HEK293 (cell line): ENCODE measurements around the gene TRAPPC3L.

Source experiments
- CTCF ChIA-PET: fragments of 350-600 bp; formaldehyde crosslinking; extraction: SDS; loops from one replicate; lab custom pipeline; 2021; ENCODE audit warnings: antibody characterized with exemption; lab: Yijun Ruan, JAX
- POLR2A ChIA-PET: fragments of 300-600 bp; formaldehyde crosslinking; extraction: SDS; loops from one replicate; lab custom pipeline; 2020; ENCODE audit warnings: antibody characterized with exemption, inconsistent platforms; lab: Yijun Ruan, JAX
- H3K27ac ChIP-seq: fragments of 200-500 bp; sonication (Bioruptor generic); 2 replicates; pipeline ENCODE4 v1.5.1; 2014; ENCODE audit warnings: low read depth, low read length, control low read depth, inconsistent platforms; ENCODE audit errors: extremely low read depth
- H3K36me3 ChIP-seq, 2 experiments: fragments of 200-500 bp in 1 of 2; sonication (Bioruptor generic) in 1 of 2; 1 replicate in 1 of 2; 2 replicates in 1 of 2; pipeline ENCODE4 v1.5.1; 2014 to 2017; ENCODE audit warnings: inconsistent platforms in 2 of 2, low read length in 2 of 2; ENCODE audit not compliant: control insufficient read depth in 2 of 2, insufficient read depth in 1 of 2
- H3K4me1 ChIP-seq: fragments of 200-500 bp; sonication (Bioruptor generic); 2 replicates; pipeline ENCODE4 v1.5.1; 2014; ENCODE audit warnings: mild to moderate bottlenecking, low read length, inconsistent platforms; ENCODE audit not compliant: control insufficient read depth, insufficient read depth
- H3K4me3 ChIP-seq: 2 replicates; pipeline ENCODE4 v1.5.1; 2011; ENCODE audit warnings: low read depth, mild to moderate bottlenecking, control low read depth, low read length, moderate library complexity
- H3K9me3 ChIP-seq: fragments of 200-500 bp; sonication (Bioruptor generic); 2 replicates; pipeline ENCODE4 v1.5.1; 2014; ENCODE audit warnings: low read depth, low read length, inconsistent platforms; ENCODE audit not compliant: control insufficient read depth, insufficient read depth
- GFI1B ChIP-seq: fragments of 450-650 bp; formaldehyde crosslinking; IDR thresholded peaks from 2 replicates; pipeline ENCODE4 v1.5.1; 2016; ENCODE audit warnings: missing biosample characterization, missing genetic modification characterization
- GLIS2 ChIP-seq: fragments of 450-650 bp; formaldehyde crosslinking; IDR thresholded peaks from 2 replicates; pipeline ENCODE4 v1.5.1; 2016; ENCODE audit warnings: missing biosample characterization, missing genetic modification characterization
- MEIS1 ChIP-seq: sonication (generic); formaldehyde crosslinking; IDR thresholded peaks from 2 replicates; pipeline ENCODE4 v1.8.1; 2022; ENCODE audit warnings: missing genetic modification reagents, mild to moderate bottlenecking, borderline replicate concordance
- PRDM1 ChIP-seq: fragments of 450-650 bp; formaldehyde crosslinking; IDR thresholded peaks from 2 replicates; pipeline ENCODE4; 2016; ENCODE audit warnings: missing biosample characterization, missing genetic modification characterization
- SCRT2 ChIP-seq: fragments of 450-650 bp; formaldehyde crosslinking; IDR thresholded peaks from 2 replicates; pipeline ENCODE4 v1.5.1; 2016; ENCODE audit warnings: missing biosample characterization, missing genetic modification characterization
- SP7 ChIP-seq: fragments of 450-650 bp; formaldehyde crosslinking; IDR thresholded peaks from 2 replicates; pipeline ENCODE4 v1.5.1; 2016; ENCODE audit warnings: missing biosample characterization, missing genetic modification characterization
- WT1 ChIP-seq: fragments of 450-650 bp; formaldehyde crosslinking; IDR thresholded peaks from 2 replicates; pipeline ENCODE4 v1.5.1; 2016; ENCODE audit warnings: missing biosample characterization, missing genetic modification characterization
- ZFHX2 ChIP-seq: fragments of 450-650 bp; formaldehyde crosslinking; conservative IDR thresholded peaks from 2 replicates; pipeline ENCODE4 v1.5.1; 2016; ENCODE audit warnings: missing biosample characterization, missing genetic modification characterization
- ZNF138 ChIP-seq: fragments of 450-650 bp; formaldehyde crosslinking; IDR thresholded peaks from 2 replicates; pipeline ENCODE4 v1.5.1; 2016; ENCODE audit warnings: missing biosample characterization, missing genetic modification characterization, borderline replicate concordance
- ZNF146 ChIP-seq: fragments of 450-650 bp; formaldehyde crosslinking; IDR thresholded peaks from 2 replicates; pipeline ENCODE4 v1.5.1; 2016; ENCODE audit warnings: missing biosample characterization, missing genetic modification characterization
- ZNF157 ChIP-seq: fragments of 450-650 bp; formaldehyde crosslinking; IDR thresholded peaks from 2 replicates; pipeline ENCODE4 v1.5.1; 2016; ENCODE audit warnings: missing biosample characterization, missing genetic modification characterization
- ZNF169 ChIP-seq: fragments of 450-650 bp; formaldehyde crosslinking; IDR thresholded peaks from 2 replicates; pipeline ENCODE4 v1.5.1; 2016; ENCODE audit warnings: missing biosample characterization, missing genetic modification characterization
- ZNF202 ChIP-seq: fragments of 450-650 bp; formaldehyde crosslinking; IDR thresholded peaks from 2 replicates; pipeline ENCODE4 v1.5.1; 2016; ENCODE audit warnings: missing biosample characterization, missing genetic modification characterization, borderline replicate concordance
- ZNF221 ChIP-seq: fragments of 450-650 bp; formaldehyde crosslinking; IDR thresholded peaks from 2 replicates; pipeline ENCODE4 v1.5.1; 2017; ENCODE audit warnings: missing biosample characterization, missing genetic modification characterization, borderline replicate concordance
- ZNF292 ChIP-seq: fragments of 450-650 bp; formaldehyde crosslinking; IDR thresholded peaks from 2 replicates; pipeline ENCODE4 v1.5.1; 2016; ENCODE audit warnings: low read depth, missing biosample characterization, missing genetic modification characterization, borderline replicate concordance
- ZNF335 ChIP-seq: fragments of 450-650 bp; formaldehyde crosslinking; conservative IDR thresholded peaks from 2 replicates; pipeline ENCODE4 v1.5.1; 2016; ENCODE audit warnings: missing biosample characterization, missing genetic modification characterization
- ZNF423 ChIP-seq: fragments of 450-650 bp; formaldehyde crosslinking; IDR thresholded peaks from 2 replicates; pipeline ENCODE4 v1.5.1; 2016; ENCODE audit warnings: missing biosample characterization, missing genetic modification characterization
- ZNF510 ChIP-seq: fragments of 450-650 bp; formaldehyde crosslinking; IDR thresholded peaks from 2 replicates; pipeline ENCODE4 v1.5.1; 2018; ENCODE audit warnings: mild to moderate bottlenecking, missing genetic modification characterization, missing biosample characterization; ENCODE audit not compliant: insufficient replicate concordance
- ZNF549 ChIP-seq: fragments of 450-650 bp; IDR thresholded peaks from 2 replicates; pipeline ENCODE4 v1.5.1; 2018; ENCODE audit warnings: missing biosample characterization, missing genetic modification characterization, mild to moderate bottlenecking, inconsistent platforms, moderate library complexity
- ZNF571 ChIP-seq: fragments of 450-650 bp; formaldehyde crosslinking; IDR thresholded peaks from 2 replicates; pipeline ENCODE4 v1.5.0; 2017; ENCODE audit warnings: missing biosample characterization, missing genetic modification characterization
- ZNF600 ChIP-seq: fragments of 450-650 bp; formaldehyde crosslinking; IDR thresholded peaks from 2 replicates; pipeline ENCODE4 v1.5.1; 2016; ENCODE audit warnings: missing biosample characterization, missing genetic modification characterization
- ZNF791 ChIP-seq: fragments of 450-650 bp; formaldehyde crosslinking; IDR thresholded peaks from 2 replicates; pipeline ENCODE4 v1.5.1; 2016; ENCODE audit warnings: missing biosample characterization, missing genetic modification characterization

Gene TRAPPC3L

DNA sequence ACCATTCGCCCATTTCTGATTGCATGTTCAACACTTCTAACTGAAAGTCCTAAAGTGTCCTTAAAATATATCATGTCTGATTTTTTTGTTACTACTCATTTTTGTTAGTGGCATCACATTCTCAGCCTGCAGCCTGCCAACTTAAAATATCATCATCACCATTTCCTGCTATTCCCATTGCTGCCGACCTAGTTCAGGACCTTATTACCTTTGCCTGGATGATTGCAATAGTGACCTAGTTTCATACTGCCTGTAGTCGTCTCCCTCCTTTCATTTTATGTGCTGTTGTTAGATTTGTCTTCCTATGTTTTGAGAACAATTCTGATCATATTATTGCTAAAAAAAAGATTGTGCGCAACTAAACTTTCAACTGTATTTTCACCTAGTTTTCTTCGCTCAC lies 32.0 kb upstream of the TRAPPC3L start:
- POLR2A ChIA-PET: no interaction called here
- TF ChIP-seq MEIS1 (no peak), ZNF169 (tag by site-specific recombination) (no peak), ZNF138 (tag by site-specific recombination) (no peak), PRDM1 (no peak), ZNF571 (tag by site-specific recombination) (no peak)
- Histone ChIP-seq H3K4me1 (peaks cover 2% of the 10 kb centered on the region; the same call in 1 of the 2 replicates), H3K36me3 (peaks cover 24 to 66% of the 10 kb centered on the region in 2 experiments), H3K4me3 (no peak overlapping the region), H3K27ac (no peak overlapping the region), H3K9me3 (no peaks in the 10 kb centered on the region)
- CTCF ChIA-PET: interaction anchor here (0.8 to 1.1 kb wide), 4 partner anchors 13 to 156 kb away, joined by 3 to 5 read pairs (median 4); no protein-coding TSS in a partner anchor

DNA sequence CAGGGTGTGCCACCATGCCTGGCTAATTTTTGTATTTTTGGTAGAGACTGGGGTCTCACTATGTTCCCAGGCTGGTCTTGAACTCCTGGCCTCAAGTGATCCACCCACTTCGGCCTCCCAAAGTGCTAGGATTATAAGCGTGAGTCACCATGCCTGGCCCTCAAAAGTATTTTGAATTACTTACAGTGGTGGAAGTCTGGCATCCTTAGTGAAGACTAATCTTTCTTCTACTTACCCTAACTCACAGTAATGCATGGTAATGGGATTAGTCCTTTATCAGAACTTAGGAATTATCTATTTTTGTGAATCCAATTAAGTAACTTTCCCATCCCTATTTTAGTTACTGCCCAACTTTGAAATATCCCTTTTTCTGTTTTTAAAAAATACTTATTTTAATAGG lies 29.7 kb upstream of the TRAPPC3L start:
- Histone ChIP-seq H3K27ac (no peak overlapping the region), H3K9me3 (no peaks in the 10 kb centered on the region), H3K4me1 (peaks cover 2% of the 10 kb centered on the region; the same call in 1 of the 2 replicates), H3K4me3 (no peak overlapping the region), H3K36me3 (peaks cover 8 to 54% of the 10 kb centered on the region in 2 experiments)
- POLR2A ChIA-PET: no interaction called here
- CTCF ChIA-PET: interaction anchor here (0.7 to 2.8 kb wide), 2 partner anchors 14 to 70 kb away, joined by 4 to 10 read pairs; no protein-coding TSS in a partner anchor
- TF ChIP-seq ZNF146 (tag by site-specific recombination) (no peak), ZFHX2 (no peak), ZNF221 (no peak), SP7 (tag by site-specific recombination) (no peak), GLIS2 (tag by site-specific recombination) (no peak), GFI1B (tag by site-specific recombination) (no peak), SCRT2 (tag by site-specific recombination) (no peak), WT1 (tag by site-specific recombination) (no peak), ZNF292 (tag by site-specific recombination) (no peak), ZNF510 (tag by site-specific recombination) (no peak), ZNF202 (tag by site-specific recombination) (no peak), ZNF335 (tag by site-specific recombination) (no peak), ZNF423 (tag by site-specific recombination) (no peak), ZNF549 (no peak), ZNF791 (no peak)

DNA sequence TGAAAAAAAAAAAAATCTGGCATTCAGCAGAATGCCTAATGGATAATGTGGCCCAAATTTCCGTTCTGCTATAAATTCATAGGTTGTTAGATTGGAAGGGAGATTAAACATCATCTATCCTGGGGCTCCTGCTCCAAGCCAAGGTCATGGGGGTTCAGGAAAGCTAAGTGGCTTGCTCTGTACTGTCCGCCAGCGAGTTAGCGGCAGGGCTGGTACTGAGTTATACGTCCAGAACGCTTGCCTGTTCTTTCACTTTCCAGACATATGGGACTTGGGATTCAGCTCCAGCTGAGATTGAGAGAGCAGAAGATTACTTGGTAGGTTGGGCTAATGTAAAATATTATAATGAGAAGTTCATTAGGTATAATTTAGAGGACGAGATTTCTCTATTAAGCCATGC lies 26.7 kb upstream of the TRAPPC3L start:
- peak overlapping the region; percentile 96 for H3K4me3 ChIP-seq
- POLR2A ChIA-PET: interaction anchor here (0.6 to 2.7 kb wide), 8 partner anchors 42 to 300 kb away, joined by 3 to 27 read pairs (median 4); partner anchors contain the start of gene TSPYL1
- H3K36me3 ChIP-seq: peaks cover 6 to 36% of the 10 kb centered on the region in 2 experiments; a peak in 2 of 3 replicates
- no peak for TF ChIP-seq ZNF157 (tag by site-specific recombination)
- peak; percentile 66 for TF ChIP-seq ZNF600 (tag by site-specific recombination)
- peak overlapping the region; percentile 85 for H3K27ac ChIP-seq
- no peaks in the 10 kb centered on the region for H3K9me3 ChIP-seq
- CTCF ChIA-PET: interaction anchor here (1.2 to 3.3 kb wide), 7 partner anchors 9 to 355 kb away, joined by 3 to 19 read pairs (median 6); no protein-coding TSS in a partner anchor
- H3K4me1 ChIP-seq: peaks cover 2% of the 10 kb centered on the region; the same call in 1 of the 2 replicates
